Tibial nerve (tissue), 3 donors: Measurements from ENCODE around the gene ATP2A1.

Source experiments
- POLR2A ChIP-seq, 2 donors: fragments of 450-650 bp; IDR thresholded peaks; one replicate each; pipeline ENCODE4 v1.6.1; 2017; ENCODE audit warnings: antibody characterized with exemption in 2 of 2, mild to moderate bottlenecking in 2 of 2, moderate library complexity in 2 of 2
- TF ChIP-seq, protein P1 (sequence below), 5 experiments: fragments of 200-600 bp in 3 of 5; fragments of 450-650 bp in 2 of 5; sonication (generic) in 3 of 5; IDR thresholded peaks; one replicate each; pipeline ENCODE4 v1.5.1; 2016 to 2019; ENCODE audit warnings: antibody characterized with exemption in 5 of 5, mild to moderate bottlenecking in 3 of 5, moderate library complexity in 2 of 5

DNA sequence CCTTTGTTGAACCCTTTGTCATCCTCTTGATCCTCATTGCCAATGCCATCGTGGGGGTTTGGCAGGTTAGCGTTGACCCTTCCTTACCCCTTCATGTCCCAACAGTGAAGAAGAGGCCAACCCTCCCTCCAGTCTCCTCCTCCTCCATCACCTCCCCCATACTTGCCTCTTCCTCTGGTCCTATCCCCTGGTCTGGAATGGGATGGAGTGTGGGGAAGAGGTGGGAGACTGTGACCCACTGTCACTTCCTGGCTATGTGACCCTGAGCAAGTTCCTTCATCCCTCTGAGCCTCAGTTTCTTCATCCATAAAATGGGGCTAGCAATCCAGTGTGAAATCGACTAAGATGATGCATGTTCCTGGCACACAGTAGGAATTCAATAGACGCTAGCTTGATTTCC is 2.7 kb downstream of the ATP2A1 start:
- TF ChIP-seq POLR2A (IDR thresholded peaks at IDR 0.05): no peak
- TF ChIP-seq, protein P1, sequence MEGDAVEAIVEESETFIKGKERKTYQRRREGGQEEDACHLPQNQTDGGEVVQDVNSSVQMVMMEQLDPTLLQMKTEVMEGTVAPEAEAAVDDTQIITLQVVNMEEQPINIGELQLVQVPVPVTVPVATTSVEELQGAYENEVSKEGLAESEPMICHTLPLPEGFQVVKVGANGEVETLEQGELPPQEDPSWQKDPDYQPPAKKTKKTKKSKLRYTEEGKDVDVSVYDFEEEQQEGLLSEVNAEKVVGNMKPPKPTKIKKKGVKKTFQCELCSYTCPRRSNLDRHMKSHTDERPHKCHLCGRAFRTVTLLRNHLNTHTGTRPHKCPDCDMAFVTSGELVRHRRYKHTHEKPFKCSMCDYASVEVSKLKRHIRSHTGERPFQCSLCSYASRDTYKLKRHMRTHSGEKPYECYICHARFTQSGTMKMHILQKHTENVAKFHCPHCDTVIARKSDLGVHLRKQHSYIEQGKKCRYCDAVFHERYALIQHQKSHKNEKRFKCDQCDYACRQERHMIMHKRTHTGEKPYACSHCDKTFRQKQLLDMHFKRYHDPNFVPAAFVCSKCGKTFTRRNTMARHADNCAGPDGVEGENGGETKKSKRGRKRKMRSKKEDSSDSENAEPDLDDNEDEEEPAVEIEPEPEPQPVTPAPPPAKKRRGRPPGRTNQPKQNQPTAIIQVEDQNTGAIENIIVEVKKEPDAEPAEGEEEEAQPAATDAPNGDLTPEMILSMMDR (IDR thresholded peaks at IDR 0.05): no peak
